WTC11 (cell line): Measurements from ENCODE around the gene TCAIM. TPM values are rescaled to one million over a fixed set of nuclear protein-coding genes. Genes with fewer than 3 reads are reported as not detected.

ENCODE experiments used
- ATAC-seq: fragments of 200-7000 bp; cut with Tn5 transposase; 2 replicates; pipeline ENCODE4 v1.10.0; 2021; ENCODE audit warnings: mild to moderate bottlenecking, moderate library complexity
- CTCF ChIA-PET: fragments of 300-600 bp; sonication (Branson Sonifier 250); formaldehyde crosslinking; loops from one replicate; lab custom pipeline; 2021; ENCODE audit warnings: antibody characterized with exemption; lab: Charles Lee
- POLR2A ChIA-PET: fragments of 350-600 bp; sonication (Branson Sonifier 250); formaldehyde crosslinking; loops from one replicate; lab custom pipeline; 2021; ENCODE audit warnings: antibody characterized with exemption; lab: Charles Lee
- DNase-seq: peaks from one replicate; pipeline ENCODE4 v3.0.0; 2021; ENCODE audit warnings: low spot score
- H3K27ac Mint-ChIP-seq: 2 replicates; pipeline ENCODE4 v1.8.0; 2021; ENCODE audit warnings: mixed read lengths
- H3K27me3 Mint-ChIP-seq: 2 replicates; pipeline ENCODE4 v1.8.0; 2021; ENCODE audit warnings: low read depth, mild to moderate bottlenecking, moderate library complexity, mixed read lengths
- H3K36me3 Mint-ChIP-seq: 2 replicates; pipeline ENCODE4 v1.8.0; 2021; ENCODE audit warnings: mixed read lengths
- H3K4me1 Mint-ChIP-seq: 2 replicates; pipeline ENCODE4 v1.8.0; 2022; ENCODE audit warnings: mixed read lengths
- H3K4me3 Mint-ChIP-seq: 2 replicates; pipeline ENCODE4 v1.8.0; 2021; ENCODE audit warnings: mild to moderate bottlenecking, moderate library complexity, mixed read lengths
- H3K9me3 Mint-ChIP-seq: 2 replicates; pipeline ENCODE4 v1.8.0; 2021; ENCODE audit warnings: mixed read lengths
- CREB1 ChIP-seq: sonication (generic); formaldehyde crosslinking; IDR thresholded peaks from 2 replicates; pipeline ENCODE4 v1.8.0; 2023; ENCODE audit warnings: mild to moderate bottlenecking, missing genetic modification reagents
- CREM ChIP-seq: sonication (generic); formaldehyde crosslinking; IDR thresholded peaks from 2 replicates; pipeline ENCODE4 v1.8.1; 2022; ENCODE audit warnings: mild to moderate bottlenecking, missing genetic modification reagents, moderate library complexity
- EMX1 ChIP-seq: fragments of 250-450 bp; sonication (Bioruptor Pico); IDR thresholded peaks from 2 replicates; pipeline ENCODE4 v1.8.0; 2021; ENCODE audit warnings: mild to moderate bottlenecking
- FOXJ3 ChIP-seq: sonication (generic); formaldehyde crosslinking; IDR thresholded peaks from 2 replicates; pipeline ENCODE4 v1.9.0; 2021; ENCODE audit warnings: missing genetic modification reagents, mild to moderate bottlenecking, borderline replicate concordance
- NR3C1 ChIP-seq: sonication (generic); formaldehyde crosslinking; conservative IDR thresholded peaks from 2 replicates; pipeline ENCODE4 v1.8.1; 2023; ENCODE audit warnings: low read depth, mild to moderate bottlenecking, missing genetic modification reagents
- PRRX2 ChIP-seq: fragments of 250-450 bp; sonication (Bioruptor Pico); IDR thresholded peaks from 2 replicates; pipeline ENCODE4 v1.8.0; 2021; ENCODE audit warnings: mild to moderate bottlenecking
- SP1 ChIP-seq: sonication (generic); formaldehyde crosslinking; conservative IDR thresholded peaks from 2 replicates; pipeline ENCODE4 v1.8.1; 2022; ENCODE audit warnings: missing genetic modification reagents
- TCF7 ChIP-seq: sonication (generic); formaldehyde crosslinking; IDR thresholded peaks from 2 replicates; pipeline ENCODE4 v1.8.0; 2022; ENCODE audit warnings: mild to moderate bottlenecking, low read depth, missing genetic modification reagents, moderate library complexity
- TEAD4 ChIP-seq: sonication (generic); formaldehyde crosslinking; IDR thresholded peaks from 2 replicates; pipeline ENCODE4 v1.8.0; 2022; ENCODE audit warnings: mild to moderate bottlenecking, missing genetic modification reagents
- ZNF121 ChIP-seq: sonication (generic); formaldehyde crosslinking; IDR thresholded peaks from 2 replicates; pipeline ENCODE4 v1.8.0; 2023; ENCODE audit warnings: missing genetic modification reagents
- ZNF219 ChIP-seq: sonication (generic); formaldehyde crosslinking; IDR thresholded peaks from 2 replicates; pipeline ENCODE4 v1.8.0; 2023; ENCODE audit warnings: missing genetic modification reagents, mild to moderate bottlenecking, borderline replicate concordance
- ZNF317 ChIP-seq: sonication (generic); formaldehyde crosslinking; IDR thresholded peaks from 2 replicates; pipeline ENCODE4 v1.8.1; 2023; ENCODE audit warnings: low read depth, mild to moderate bottlenecking, moderate library complexity, missing genetic modification reagents, borderline replicate concordance
- ZNF396 ChIP-seq: fragments of 250-450 bp; sonication (Bioruptor Pico); IDR thresholded peaks from 2 replicates; pipeline ENCODE4 v1.8.0; 2021; ENCODE audit warnings: mild to moderate bottlenecking, moderate library complexity, borderline replicate concordance
- ZNF416 ChIP-seq: fragments of 250-450 bp; sonication (Bioruptor Pico); IDR thresholded peaks from 2 replicates; pipeline ENCODE4 v1.9.0; 2021; ENCODE audit warnings: mild to moderate bottlenecking, inconsistent platforms
- total RNA-seq: library from RNA; stranded (reverse); gene quantifications from 3 replicates; pipeline ENCODE4 v1.2.3, GENCODE V29; 2021
- TF ChIP-seq, protein P1 (sequence below): sonication (generic); formaldehyde crosslinking; IDR thresholded peaks from 2 replicates; pipeline ENCODE4 v1.8.1; 2022; ENCODE audit warnings: mild to moderate bottlenecking, moderate library complexity, missing genetic modification reagents
- TF ChIP-seq, protein P2 (sequence below): fragments of 250-450 bp; sonication (Bioruptor Pico); IDR thresholded peaks from 2 replicates; pipeline ENCODE4 v2.1.2; 2022; ENCODE audit warnings: mild to moderate bottlenecking, moderate library complexity
- TF ChIP-seq, protein P3 (sequence below): sonication (generic); formaldehyde crosslinking; IDR thresholded peaks from 2 replicates; pipeline ENCODE4 v1.8.0; 2023; ENCODE audit warnings: mild to moderate bottlenecking, missing genetic modification reagents
- TF ChIP-seq, protein P4 (sequence below): sonication (generic); formaldehyde crosslinking; IDR thresholded peaks from 2 replicates; pipeline ENCODE4 v1.8.1; 2023; ENCODE audit warnings: mild to moderate bottlenecking, missing genetic modification reagents
- TF ChIP-seq, protein P5 (sequence below): sonication (generic); formaldehyde crosslinking; IDR thresholded peaks from 2 replicates; pipeline ENCODE4 v1.8.1; 2023; ENCODE audit warnings: mild to moderate bottlenecking, missing genetic modification reagents, moderate library complexity
- TF ChIP-seq, protein P6 (sequence below): fragments of 250-450 bp; sonication (Bioruptor Pico); IDR thresholded peaks from 2 replicates; pipeline ENCODE4 v1.9.0; 2021; ENCODE audit warnings: moderate library complexity, mild to moderate bottlenecking, inconsistent platforms, borderline replicate concordance
- TF ChIP-seq, protein P7 (sequence below): sonication (generic); formaldehyde crosslinking; IDR thresholded peaks from 2 replicates; pipeline ENCODE4 v1.8.1; 2023; ENCODE audit warnings: mild to moderate bottlenecking, missing genetic modification reagents, moderate library complexity
- TF ChIP-seq, protein P8 (sequence below): sonication (generic); formaldehyde crosslinking; IDR thresholded peaks from 2 replicates; pipeline ENCODE4 v1.8.1; 2022; ENCODE audit warnings: low read depth, missing genetic modification reagents, borderline replicate concordance
- TF ChIP-seq, protein P9 (sequence below): sonication (generic); formaldehyde crosslinking; conservative IDR thresholded peaks from 2 replicates; pipeline ENCODE4 v1.8.1; 2023; ENCODE audit warnings: mild to moderate bottlenecking, low read depth, missing genetic modification reagents, moderate library complexity

Gene TCAIM
- total RNA-seq, 1 experiment from 2014 or later: 18.9 TPM

DNA sequence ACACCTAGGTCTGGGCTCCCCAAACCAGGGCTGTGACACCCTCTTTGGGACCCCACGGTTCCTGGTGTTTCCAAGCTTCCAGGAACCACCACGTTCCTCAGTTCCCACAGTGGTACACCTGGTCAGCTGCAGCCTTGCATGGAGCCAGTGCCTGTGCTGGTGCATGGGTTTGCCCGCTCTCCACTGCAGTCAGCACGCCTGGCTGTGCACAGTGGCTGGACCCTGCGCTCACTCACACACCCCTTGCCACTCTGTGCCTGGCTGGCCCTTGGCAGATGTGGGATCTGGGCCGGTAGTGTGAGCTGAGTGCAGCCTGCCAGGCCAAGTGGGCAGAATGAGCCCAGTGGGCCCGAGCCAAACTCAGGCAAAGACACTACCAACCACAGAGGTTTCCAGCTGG is 48.8 kb downstream of the TCAIM start:
- Mint-ChIP-seq H3K27ac (no peak overlapping the region), H3K4me3 (no peak overlapping the region), H3K4me1 (no peaks in the 10 kb centered on the region), H3K9me3 (peaks cover 38% of the 10 kb centered on the region), H3K36me3 (peaks cover 5% of the 10 kb centered on the region), H3K27me3 (peaks cover 2% of the 10 kb centered on the region; the same call in 1 of the 2 replicates)
- ATAC-seq (no peak), DNase-seq (no peak)
- POLR2A ChIA-PET: no interaction called here
- TF ChIP-seq ZNF317 (CRISPR knock-in tag) (no peak), NR3C1 (CRISPR knock-in tag) (no peak), SP1 (CRISPR knock-in tag) (no peak), TEAD4 (CRISPR knock-in tag) (no peak), ZNF121 (no peak), ZNF219 (CRISPR knock-in tag) (no peak), EMX1 (CRISPR knock-in tag) (no peak)
- TF ChIP-seq, protein P1, sequence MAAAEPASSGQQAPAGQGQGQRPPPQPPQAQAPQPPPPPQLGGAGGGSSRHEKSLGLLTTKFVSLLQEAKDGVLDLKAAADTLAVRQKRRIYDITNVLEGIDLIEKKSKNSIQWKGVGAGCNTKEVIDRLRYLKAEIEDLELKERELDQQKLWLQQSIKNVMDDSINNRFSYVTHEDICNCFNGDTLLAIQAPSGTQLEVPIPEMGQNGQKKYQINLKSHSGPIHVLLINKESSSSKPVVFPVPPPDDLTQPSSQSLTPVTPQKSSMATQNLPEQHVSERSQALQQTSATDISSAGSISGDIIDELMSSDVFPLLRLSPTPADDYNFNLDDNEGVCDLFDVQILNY: no peak
- TF ChIP-seq, protein P2, sequence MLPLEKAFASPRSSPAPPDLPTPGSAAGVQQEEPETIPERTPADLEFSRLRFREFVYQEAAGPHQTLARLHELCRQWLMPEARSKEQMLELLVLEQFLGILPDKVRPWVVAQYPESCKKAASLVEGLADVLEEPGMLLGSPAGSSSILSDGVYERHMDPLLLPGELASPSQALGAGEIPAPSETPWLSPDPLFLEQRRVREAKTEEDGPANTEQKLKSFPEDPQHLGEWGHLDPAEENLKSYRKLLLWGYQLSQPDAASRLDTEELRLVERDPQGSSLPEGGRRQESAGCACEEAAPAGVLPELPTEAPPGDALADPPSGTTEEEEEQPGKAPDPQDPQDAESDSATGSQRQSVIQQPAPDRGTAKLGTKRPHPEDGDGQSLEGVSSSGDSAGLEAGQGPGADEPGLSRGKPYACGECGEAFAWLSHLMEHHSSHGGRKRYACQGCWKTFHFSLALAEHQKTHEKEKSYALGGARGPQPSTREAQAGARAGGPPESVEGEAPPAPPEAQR: no peak
- TF ChIP-seq, protein P3, sequence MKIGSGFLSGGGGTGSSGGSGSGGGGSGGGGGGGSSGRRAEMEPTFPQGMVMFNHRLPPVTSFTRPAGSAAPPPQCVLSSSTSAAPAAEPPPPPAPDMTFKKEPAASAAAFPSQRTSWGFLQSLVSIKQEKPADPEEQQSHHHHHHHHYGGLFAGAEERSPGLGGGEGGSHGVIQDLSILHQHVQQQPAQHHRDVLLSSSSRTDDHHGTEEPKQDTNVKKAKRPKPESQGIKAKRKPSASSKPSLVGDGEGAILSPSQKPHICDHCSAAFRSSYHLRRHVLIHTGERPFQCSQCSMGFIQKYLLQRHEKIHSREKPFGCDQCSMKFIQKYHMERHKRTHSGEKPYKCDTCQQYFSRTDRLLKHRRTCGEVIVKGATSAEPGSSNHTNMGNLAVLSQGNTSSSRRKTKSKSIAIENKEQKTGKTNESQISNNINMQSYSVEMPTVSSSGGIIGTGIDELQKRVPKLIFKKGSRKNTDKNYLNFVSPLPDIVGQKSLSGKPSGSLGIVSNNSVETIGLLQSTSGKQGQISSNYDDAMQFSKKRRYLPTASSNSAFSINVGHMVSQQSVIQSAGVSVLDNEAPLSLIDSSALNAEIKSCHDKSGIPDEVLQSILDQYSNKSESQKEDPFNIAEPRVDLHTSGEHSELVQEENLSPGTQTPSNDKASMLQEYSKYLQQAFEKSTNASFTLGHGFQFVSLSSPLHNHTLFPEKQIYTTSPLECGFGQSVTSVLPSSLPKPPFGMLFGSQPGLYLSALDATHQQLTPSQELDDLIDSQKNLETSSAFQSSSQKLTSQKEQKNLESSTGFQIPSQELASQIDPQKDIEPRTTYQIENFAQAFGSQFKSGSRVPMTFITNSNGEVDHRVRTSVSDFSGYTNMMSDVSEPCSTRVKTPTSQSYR (CRISPR knock-in tag): no peak
- TF ChIP-seq, protein P4, sequence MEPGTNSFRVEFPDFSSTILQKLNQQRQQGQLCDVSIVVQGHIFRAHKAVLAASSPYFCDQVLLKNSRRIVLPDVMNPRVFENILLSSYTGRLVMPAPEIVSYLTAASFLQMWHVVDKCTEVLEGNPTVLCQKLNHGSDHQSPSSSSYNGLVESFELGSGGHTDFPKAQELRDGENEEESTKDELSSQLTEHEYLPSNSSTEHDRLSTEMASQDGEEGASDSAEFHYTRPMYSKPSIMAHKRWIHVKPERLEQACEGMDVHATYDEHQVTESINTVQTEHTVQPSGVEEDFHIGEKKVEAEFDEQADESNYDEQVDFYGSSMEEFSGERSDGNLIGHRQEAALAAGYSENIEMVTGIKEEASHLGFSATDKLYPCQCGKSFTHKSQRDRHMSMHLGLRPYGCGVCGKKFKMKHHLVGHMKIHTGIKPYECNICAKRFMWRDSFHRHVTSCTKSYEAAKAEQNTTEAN (CRISPR knock-in tag): no peak
- TF ChIP-seq, protein P5, sequence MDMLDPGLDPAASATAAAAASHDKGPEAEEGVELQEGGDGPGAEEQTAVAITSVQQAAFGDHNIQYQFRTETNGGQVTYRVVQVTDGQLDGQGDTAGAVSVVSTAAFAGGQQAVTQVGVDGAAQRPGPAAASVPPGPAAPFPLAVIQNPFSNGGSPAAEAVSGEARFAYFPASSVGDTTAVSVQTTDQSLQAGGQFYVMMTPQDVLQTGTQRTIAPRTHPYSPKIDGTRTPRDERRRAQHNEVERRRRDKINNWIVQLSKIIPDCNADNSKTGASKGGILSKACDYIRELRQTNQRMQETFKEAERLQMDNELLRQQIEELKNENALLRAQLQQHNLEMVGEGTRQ: no peak
- CTCF ChIA-PET: no interaction called here

DNA sequence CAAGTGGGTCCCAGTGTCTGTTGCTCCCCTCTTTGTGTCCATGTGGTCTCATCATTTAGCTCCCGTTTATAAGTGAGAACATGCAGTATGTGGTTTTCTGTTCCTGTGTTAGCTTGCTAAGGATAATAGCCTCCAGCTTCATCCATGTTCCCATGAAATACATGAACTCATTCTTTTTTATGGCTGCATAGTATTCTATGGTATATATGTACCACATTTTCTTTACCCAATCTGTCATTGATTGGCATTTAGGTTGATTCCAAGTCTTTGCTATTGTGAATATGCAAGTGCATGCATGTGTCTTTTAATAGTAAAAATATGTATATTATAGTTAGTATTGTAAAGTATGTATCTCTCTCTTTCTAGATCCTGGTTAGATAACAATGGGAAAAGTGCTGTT is 53.9 kb downstream of the TCAIM start:
- DNase-seq (no peak), ATAC-seq (no peak)
- peaks cover 2% of the 10 kb centered on the region; the same call in 1 of the 2 replicates for H3K4me1 Mint-ChIP-seq
- POLR2A ChIA-PET: no interaction called here
- CTCF ChIA-PET: no interaction called here
- H3K27me3 Mint-ChIP-seq: no peaks in the 10 kb centered on the region
- peaks cover 2% of the 10 kb centered on the region for H3K36me3 Mint-ChIP-seq
- peaks cover 12% of the 10 kb centered on the region for H3K9me3 Mint-ChIP-seq
- H3K4me3 Mint-ChIP-seq: no peak overlapping the region
- H3K27ac Mint-ChIP-seq: no peak overlapping the region; the same call in 1 of the 2 replicates
- TF ChIP-seq, protein P6, sequence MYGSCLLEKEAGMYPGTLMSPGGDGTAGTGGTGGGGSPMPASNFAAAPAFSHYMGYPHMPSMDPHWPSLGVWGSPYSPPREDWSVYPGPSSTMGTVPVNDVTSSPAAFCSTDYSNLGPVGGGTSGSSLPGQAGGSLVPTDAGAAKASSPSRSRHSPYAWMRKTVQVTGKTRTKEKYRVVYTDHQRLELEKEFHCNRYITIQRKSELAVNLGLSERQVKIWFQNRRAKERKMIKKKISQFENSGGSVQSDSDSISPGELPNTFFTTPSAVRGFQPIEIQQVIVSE (CRISPR knock-in tag): no peak
- TF ChIP-seq ZNF396 (CRISPR knock-in tag) (no peak), PRRX2 (CRISPR knock-in tag) (no peak), CREB1 (CRISPR knock-in tag) (no peak), CREM (no peak), NR3C1 (CRISPR knock-in tag) (no peak), ZNF416 (CRISPR knock-in tag) (no peak), TCF7 (no peak), TEAD4 (CRISPR knock-in tag) (no peak), FOXJ3 (CRISPR knock-in tag) (no peak)
- TF ChIP-seq, protein P7, sequence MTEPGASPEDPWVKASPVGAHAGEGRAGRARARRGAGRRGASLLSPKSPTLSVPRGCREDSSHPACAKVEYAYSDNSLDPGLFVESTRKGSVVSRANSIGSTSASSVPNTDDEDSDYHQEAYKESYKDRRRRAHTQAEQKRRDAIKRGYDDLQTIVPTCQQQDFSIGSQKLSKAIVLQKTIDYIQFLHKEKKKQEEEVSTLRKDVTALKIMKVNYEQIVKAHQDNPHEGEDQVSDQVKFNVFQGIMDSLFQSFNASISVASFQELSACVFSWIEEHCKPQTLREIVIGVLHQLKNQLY: no peak
- TF ChIP-seq, protein P8, sequence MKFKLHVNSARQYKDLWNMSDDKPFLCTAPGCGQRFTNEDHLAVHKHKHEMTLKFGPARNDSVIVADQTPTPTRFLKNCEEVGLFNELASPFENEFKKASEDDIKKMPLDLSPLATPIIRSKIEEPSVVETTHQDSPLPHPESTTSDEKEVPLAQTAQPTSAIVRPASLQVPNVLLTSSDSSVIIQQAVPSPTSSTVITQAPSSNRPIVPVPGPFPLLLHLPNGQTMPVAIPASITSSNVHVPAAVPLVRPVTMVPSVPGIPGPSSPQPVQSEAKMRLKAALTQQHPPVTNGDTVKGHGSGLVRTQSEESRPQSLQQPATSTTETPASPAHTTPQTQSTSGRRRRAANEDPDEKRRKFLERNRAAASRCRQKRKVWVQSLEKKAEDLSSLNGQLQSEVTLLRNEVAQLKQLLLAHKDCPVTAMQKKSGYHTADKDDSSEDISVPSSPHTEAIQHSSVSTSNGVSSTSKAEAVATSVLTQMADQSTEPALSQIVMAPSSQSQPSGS: no peak
- TF ChIP-seq, protein P9, sequence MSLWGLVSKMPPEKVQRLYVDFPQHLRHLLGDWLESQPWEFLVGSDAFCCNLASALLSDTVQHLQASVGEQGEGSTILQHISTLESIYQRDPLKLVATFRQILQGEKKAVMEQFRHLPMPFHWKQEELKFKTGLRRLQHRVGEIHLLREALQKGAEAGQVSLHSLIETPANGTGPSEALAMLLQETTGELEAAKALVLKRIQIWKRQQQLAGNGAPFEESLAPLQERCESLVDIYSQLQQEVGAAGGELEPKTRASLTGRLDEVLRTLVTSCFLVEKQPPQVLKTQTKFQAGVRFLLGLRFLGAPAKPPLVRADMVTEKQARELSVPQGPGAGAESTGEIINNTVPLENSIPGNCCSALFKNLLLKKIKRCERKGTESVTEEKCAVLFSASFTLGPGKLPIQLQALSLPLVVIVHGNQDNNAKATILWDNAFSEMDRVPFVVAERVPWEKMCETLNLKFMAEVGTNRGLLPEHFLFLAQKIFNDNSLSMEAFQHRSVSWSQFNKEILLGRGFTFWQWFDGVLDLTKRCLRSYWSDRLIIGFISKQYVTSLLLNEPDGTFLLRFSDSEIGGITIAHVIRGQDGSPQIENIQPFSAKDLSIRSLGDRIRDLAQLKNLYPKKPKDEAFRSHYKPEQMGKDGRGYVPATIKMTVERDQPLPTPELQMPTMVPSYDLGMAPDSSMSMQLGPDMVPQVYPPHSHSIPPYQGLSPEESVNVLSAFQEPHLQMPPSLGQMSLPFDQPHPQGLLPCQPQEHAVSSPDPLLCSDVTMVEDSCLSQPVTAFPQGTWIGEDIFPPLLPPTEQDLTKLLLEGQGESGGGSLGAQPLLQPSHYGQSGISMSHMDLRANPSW (CRISPR knock-in tag): no peak
